HG03558 (cell line): ENCODE data around the gene GCLC.
"Not testable (repeated sequence)": the region's sequence is repeated elsewhere in the genome, so short reads cannot be mapped to it uniquely, and the experiment has no call there.

Source experiments
- ATAC-seq: cut with Tn5 transposase; IDR thresholded peaks from one replicate; pipeline ENCODE4 v1.9.1; 2021; ENCODE audit warnings: moderate number of reproducible peaks; ENCODE audit not compliant: unreplicated experiment; ENCODE audit errors: extremely low read depth

The GCLC gene

DNA sequence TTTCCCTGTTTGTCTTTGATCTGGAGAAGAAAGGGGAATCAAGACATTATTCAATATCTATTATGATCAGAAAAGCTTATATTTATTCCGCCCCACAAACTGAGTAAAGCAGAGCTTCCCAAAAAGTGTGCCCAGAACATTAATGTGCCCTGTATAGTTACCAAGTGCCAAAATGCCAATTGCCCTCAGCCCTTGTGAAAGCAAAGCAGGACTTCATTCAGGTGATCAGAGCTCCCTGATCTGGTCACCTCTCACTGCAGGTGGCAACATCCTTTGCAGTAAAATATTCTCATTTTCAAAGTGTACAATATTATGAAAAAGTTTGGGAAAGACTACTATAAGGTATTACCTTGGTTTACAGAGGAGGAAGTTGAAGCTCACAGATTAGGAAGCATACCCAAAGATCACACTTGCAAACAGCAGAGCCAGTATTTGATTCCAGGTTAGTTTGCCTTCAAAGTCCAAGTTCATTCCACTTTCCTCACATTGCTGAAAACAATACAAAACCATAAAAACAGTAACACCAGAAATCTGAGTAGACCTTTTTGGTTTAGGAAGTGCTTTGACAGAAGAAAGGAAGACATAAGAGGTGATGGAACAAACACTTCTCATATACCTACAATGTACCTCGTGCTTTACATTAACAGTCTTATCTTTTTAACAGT, 19.6 kb upstream of the GCLC start:
- no peak for ATAC-seq

DNA sequence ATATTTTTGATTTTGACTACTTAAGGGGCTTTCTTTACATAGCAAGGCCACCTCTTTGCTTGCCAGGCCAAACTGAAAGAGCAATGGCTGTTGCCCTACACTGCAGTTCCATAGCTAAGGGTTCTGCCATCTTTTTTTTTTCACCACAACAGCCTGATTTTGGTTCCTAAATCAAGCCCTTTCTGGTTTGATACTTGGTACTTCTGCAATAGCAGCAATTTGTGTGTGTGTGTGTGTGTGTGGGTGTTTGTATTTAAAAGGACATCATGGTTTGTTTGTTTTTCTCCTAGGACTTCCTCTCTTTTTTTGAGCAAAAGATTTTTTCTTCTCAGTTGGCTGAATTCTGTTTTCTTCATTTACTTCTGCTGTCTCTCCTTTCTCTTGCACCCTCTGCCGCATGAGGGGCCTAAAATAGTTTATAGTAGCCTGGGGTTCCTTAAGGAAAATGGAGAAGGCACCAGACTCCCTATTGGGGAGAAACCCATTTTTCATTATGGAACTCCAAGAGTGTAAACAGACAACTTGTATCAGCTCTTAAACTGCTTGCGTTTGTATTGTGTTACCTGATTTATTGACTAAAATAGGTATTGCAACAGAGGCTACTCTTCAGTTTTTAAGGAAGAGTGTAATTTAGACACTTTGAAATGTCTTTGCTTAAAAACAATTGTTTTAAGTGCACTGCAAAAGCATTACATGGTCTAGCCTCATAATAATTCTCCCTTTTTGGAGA, 12.2 kb upstream of the GCLC start:
- no peak for ATAC-seq

DNA sequence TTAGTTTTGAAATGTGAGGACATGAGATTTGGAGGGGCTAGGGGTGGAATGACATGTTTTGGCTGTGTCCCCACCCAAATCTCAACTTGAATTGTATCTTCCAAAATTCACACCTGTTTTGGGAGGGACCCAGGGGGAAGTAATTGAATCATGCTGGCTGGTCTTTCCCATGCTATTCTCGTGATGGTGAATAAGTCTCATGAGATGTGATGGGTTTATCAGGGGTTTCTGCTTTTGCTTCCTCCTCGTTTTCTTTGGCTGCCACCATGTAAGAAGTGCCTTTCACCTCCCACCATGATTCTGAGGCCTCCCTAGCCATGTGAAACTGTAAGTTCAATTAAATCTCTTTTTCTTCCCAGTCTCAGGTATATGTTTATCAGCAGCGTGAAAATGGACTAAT, 8.7 kb upstream of the GCLC start:
- ATAC-seq = not testable (repeated sequence)

DNA sequence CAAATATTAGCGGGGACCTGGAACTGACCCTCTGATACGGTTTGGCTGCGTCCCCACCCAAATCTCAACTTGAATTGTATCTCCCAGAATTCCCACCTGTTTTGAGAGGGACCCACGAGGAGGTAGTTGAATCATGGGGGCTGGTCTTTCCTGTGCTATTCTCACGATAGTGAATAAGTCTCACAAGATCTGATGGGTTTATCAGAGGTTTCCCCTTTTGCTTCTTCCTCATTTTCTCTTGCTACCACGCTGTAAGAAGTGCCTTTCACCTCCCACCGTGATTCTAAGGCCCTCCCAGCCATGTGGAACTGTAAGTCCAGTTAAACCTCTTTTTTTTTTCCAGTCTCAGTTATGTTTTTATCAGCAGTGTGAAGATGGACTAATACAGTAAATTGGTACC, 6.8 kb upstream of the GCLC start:
- ATAC-seq = not testable (repeated sequence)

DNA sequence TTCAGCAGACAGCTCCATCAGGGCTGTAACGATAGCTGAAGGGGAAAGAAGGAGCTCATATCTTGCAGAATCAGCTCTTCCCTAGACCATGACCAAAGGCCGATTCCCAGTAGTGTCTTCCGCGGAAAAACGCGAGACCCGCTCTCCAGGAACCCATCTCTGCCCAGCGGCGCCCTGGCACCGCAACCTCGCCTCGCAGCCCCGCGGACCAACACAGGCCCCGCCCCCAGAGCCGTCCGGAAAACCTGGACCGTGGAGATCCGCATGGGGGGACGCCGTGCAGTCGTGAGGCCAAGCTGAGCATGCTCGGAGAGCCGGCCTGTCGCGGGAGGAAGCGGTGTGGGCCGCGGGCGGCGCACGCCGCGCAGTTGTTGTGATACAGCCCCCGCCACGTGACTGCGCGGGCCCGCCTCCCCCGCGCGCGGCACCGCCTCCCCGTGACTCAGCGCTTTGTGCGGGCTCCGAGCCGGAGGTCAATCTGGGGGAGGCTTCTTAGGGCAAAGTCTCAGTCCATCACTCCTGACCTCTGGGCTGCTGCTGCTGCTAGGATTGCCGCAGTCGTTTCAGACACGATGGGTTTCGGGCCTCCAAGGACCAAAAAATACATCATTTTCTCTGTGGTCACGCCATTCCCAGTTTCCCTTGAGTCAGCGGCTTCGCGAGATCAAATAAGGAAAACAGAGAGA, 3.1 kb upstream of the GCLC start:
- ATAC-seq = peak; percentile 55

DNA sequence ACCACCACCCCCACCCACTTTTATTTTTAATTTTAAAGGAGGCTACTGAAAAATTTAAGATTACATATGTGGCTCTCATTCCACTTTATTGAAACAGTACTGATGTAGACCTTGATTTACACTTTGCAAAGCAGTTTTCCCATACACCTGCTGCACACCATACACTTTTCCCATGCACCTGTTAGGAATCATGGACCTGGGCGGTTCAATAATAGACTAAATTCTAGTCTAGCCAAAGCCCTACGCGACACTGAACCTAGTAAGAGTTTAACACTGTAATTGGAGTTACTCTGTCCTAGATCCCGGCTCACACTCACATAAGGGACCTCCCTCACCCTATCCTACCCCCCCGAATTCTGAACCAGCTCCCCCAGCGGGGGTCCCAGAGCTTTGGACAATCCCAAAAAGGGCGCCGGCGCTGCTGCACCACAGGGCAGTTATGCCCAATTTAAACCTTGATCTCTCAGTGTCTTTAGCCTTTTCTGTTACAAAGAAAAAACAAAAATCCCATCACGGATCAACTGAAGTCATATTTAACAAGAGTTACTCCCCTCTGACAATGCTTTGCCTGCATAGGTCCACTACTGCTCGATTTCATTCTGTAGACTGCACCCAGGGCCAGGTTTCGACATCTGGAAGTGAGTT, 2.4 kb upstream of the GCLC start:
- ATAC-seq = peak; percentile 1

DNA sequence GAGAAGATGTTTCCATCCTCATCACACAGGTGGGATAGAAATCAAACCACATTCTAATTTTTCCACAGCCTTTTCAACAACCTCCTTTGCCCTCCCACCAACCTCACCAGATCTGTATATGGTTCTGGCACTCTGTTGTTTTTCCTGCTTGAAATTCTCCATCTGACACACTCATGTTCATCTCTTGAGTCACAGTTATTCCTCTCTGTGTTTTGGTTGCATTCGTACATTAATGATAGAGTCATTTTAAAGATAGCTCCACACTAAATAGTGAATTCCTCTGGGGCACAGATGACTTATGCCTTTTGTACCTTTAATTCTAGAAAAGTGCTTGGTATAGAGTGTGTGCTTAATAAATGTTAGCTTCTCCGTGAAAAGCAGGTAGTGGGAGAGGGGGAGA, 1.4 kb upstream of the GCLC start:
- ATAC-seq = no peak

DNA sequence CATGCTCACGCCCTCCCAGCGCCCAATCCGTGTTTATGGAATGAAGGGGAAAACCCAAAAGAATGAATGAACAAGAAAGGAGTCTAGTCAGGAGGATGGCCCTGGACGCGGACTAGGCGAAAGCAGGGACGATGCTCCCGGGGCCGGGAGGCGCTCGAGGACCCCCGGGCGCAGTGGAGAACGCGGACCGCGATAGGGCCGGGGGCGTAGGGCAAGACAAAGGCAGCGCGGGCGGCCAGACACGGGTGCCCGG, 758 bp downstream of the GCLC start:
- ATAC-seq = no peak

DNA sequence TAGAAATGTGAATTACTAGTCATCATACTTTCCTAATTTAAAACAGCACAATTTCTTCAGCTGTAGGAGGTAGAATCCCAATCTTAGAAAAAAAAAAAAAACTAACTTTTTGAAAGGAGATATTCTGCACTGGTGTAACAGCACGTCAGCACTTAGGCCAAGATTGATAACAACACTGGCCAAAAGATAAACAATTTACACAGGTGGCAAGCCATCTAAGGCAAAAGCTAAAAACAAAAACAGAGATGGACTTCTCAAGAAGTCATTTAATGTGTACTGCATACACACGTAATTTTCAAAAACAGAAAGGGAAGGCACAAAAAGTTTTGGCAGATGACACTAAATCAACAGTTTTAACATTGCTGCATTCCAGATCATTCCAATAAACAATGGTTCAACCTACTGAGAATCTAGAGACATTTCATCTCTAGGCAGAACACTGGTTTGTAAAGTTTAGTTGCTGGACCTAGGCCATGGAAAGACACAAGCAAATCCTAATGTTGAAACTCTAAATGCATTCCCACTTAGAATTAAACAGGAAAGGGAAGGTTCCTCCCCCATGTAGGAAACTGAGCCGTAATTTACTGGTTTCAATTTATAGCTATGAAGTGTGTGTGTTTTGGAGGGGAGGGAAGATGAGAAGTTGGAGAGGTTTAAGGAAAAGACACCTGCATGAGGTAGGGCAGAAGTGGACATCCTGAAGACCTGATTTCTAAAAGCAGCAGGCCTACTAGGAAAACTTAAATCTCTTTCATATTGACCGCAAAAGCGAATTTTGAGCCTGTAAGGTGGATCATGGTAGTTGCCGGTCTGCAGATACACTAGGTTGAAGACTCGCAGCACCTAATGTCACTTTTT, 1.3 kb downstream of the GCLC start:
- no peak for ATAC-seq

DNA sequence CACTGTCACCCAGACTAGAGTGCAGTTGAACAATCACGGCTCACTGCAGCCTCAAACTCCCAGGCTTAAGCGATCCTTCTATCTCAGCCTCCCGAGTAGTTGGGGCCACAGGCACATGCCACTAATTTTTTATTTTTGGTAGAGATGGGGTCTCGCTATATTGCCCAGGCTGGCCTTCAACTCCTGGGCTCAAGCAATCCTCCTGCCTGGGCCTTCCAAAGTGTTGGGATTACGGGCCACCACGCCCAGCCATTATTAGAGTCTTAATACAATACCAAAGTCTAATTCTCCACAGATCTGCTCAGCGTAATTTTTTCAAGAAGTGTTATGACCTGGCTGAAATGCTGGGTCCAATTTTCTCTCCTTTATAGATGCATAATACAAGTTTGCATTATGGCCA, 3.0 kb downstream of the GCLC start:
- no peak for ATAC-seq

DNA sequence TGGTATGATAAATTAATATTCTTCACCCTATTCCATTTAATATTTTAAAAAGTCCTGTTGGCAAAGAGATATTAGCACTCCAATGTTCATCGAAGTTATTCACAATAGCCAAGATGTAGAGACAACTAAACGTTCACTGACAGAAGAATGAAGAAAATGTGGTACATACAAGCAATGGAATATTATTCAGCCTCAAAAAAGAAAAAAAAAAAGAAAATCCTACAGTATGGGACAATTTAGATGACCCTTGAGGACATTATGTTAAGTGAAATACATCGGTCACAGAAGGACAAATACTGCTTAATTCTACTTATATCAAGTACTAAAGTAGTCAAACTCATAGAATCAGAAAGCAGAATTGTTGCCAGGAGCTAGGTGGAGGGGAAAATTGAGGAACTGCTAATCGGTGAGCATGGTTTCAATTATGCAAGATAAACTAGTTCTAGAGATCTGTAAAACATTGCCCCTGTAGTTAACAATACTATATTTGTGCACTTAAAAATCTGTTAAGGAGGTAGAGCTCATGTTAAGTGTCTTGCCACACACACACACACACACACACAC, 4.7 kb downstream of the GCLC start:
- ATAC-seq = no peak

DNA sequence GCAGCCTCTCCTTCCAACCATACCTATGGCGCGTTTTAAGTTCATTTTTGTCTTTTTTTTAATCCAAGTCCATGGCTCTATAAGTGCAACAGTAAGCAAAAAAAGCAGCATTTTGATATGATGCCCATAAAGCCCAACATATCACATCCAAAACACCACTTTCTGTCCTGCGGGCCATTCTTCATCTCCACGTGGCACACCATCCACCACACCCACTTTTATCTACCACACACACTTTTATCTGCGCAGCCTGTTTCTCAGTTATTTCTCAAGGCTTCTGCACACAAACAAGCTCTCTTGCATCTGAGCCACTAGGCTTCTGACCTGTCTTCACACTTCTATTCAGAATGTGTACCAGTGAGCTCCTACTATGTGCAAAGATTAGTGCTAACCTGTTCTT, 5.3 kb downstream of the GCLC start:
- no peak for ATAC-seq

DNA sequence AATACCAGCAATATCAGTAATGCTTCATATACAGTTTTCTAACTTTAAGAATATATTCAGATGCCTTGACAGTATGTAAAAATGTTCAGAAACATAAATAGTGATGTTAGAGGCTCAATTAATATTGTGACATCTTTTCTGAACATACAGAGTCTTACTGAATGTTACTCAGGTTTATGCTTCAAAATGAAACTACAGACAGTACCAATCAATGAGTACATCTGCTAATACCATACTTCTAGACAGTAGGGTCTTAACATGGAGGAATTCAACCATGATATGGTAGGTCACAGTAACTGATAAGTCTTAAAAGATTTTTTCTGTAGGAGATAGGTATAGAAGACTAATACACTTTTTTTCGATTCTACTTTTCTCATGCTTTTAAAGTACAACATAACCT, 8.3 kb downstream of the GCLC start:
- ATAC-seq = no peak

DNA sequence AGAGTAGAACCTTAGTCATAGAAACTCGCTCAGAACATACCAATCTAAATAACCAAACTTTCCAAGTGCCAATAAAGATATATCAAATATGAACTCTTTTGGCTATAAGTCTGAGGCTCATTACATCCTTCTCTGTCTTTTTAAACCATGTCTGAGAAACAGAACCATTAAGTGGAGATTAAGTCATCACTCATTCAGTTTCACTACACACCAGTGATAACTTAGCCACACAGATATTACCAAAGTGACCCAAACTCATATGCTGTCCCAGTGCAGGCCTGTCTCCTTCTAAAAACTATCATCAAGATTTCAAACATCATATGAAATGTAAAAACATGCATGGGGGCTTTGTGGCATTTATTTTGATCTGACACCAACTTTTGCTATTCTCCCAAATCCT, 12.0 kb downstream of the GCLC start:
- no peak for ATAC-seq

DNA sequence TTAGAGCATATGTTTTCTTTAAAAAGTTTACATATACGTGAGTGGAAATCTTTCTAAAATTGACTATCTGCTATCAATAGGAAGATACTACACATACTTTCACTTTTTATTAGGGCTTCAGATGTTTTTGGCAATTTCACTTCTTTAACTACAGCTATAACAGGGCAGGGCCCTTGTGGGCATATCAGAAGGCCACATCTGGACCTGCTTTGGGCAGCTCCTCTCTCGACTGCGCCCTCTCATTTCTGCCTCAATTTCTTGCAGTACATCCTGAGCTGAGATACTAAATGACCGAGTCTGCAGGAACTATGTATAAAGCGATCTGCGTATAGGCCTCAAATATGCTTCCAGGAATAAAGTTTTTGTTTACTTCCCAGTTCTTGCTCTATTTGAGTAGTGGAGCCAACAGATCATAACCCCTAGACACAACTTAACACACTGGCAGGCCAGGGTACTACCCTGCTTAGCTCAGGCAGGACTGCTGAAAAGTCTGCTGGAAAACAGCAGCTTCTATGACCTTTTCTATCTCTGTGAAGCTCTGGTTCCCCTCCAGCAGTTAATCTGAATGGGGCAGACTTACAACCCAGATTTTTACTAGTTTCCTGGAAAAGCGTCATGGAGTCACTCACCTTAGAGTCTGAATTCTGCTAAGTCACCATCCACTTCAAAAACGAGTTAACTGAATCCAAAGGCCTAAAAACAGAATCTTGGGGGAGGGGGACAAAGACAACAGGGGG, 12.7 kb downstream of the GCLC start:
- no peak for ATAC-seq

DNA sequence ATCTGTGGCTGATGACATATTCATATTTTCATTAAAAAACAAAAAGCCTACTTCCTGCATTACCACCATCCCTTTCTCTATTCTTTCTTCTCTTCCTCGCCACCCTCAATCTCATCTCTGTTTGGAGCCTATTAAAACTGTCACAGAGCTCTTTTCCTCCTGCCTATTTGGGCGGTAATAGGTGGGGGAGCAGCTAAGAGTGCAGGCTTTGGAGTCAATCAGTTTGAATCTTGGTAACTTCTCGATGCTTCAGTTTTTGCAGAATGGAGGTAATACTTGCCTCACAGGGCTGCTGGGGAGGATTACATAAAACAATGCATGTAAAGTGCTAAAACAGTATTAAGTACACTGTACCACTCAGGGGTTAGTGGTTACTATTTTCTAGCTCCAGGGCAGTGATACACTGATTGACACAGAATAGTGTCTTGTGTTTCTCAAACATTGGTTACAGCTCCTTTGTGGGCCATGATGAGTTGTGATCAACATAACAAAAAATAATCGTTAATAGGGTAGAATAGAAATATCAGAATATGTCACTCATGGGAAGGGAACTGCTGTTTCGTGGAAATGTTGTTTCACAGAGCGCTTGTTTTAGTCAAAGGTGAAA, 14.0 kb downstream of the GCLC start:
- no peak for ATAC-seq

DNA sequence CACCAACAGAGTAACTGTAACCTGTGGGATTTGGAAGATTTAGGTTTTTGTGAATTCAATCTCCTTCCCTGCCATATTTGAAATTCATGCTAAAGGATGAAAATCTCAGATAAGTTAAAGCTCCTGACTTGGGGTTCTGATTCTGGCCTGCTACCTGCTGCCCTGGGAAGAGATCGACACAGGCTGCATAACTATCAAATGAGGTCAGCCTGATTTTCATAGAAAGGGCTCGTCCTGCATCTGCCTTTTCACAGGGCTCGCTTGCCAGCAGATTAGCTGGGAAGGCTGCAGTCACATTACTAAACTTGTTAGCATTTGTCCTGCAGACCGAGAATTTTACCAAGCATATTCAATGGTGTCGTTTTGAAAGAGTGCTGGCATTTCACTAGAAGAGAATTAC, 14.6 kb downstream of the GCLC start:
- ATAC-seq = no peak

DNA sequence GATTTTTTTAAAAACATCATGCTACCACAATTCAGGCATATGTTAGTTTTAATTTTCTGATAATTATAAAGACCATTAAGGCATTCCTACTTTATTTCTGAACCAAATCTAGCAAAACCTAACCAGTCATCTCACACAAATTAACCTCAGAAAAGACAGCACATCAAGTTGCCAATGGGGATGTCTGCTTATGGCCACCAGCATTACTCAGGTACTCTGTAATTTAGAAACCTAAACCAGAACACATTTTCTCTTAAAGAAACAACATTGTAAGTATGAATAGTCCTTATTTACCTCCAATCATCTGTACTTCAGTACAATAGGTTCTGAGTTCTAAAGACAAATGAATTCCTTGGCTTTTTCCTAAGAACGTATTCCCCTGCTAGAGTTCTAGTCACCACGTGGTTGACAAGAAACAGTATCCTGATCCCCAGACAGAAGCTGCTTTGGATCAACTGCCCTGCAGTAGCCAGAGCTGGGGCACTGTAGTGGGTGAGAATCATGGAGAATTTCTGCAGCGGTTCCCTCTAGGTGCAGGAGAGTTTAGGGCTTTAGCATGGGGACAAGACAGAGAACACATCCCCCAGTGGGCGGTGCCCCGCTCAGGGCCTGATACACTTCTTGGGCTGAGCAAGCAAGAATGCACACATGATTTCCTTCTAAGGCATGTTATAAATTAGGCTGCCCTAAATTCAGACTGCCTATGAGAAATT, 15.4 kb downstream of the GCLC start:
- ATAC-seq = no peak

DNA sequence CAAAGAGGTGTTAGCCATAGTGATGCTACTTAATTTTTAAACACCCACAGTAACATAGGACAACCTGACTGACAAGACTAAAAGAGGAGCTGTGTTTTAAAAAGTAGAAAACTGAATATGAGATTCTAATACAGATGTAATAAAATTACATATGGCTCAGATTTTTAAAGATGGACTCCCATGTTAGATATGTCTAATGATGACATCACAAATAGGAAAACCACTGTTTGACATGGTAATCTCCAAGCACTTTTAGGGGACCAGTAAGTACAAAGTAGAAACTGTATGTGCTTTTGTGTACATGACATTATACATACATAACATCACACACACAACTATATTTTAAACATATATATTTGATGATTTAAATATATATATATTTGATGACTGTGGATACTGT, 16.8 kb downstream of the GCLC start:
- ATAC-seq = no peak
